ENCODE data around the gene SLC22A13.

SLC22A13 gene, protein sequence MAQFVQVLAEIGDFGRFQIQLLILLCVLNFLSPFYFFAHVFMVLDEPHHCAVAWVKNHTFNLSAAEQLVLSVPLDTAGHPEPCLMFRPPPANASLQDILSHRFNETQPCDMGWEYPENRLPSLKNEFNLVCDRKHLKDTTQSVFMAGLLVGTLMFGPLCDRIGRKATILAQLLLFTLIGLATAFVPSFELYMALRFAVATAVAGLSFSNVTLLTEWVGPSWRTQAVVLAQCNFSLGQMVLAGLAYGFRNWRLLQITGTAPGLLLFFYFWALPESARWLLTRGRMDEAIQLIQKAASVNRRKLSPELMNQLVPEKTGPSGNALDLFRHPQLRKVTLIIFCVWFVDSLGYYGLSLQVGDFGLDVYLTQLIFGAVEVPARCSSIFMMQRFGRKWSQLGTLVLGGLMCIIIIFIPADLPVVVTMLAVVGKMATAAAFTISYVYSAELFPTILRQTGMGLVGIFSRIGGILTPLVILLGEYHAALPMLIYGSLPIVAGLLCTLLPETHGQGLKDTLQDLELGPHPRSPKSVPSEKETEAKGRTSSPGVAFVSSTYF

DNA sequence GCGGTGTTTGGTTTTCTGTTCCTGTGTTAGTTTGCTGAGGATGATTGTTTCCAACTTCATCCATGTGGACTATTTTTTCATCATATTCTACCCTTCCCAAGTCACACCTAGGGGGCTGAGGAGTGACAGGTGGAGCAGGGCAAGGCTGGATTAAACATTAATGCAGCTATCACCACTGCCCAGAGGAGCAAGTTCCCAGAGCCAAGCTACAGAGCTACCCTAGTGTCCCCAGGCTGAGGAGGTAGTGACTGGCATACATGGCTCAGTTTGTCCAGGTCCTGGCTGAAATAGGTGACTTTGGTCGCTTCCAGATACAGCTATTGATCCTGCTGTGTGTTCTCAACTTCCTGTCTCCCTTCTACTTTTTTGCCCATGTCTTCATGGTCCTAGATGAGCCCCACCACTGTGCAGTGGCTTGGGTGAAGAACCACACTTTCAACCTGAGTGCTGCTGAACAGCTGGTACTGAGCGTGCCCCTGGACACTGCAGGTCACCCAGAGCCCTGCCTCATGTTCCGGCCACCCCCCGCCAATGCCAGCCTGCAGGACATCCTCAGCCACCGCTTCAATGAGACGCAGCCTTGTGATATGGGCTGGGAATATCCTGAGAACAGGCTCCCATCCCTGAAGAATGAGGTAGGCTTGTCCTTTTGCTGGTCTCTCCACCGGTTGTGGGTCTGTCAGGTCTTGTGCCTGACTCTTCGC is at the start of gene SLC22A13:
TSS of gene SLC22A13 (plus strand) at position 209 of the 704 bp plus-strand sequence. CDS start at position 258, 49 bp downstream.
- TF ChIP-seq, protein P1, sequence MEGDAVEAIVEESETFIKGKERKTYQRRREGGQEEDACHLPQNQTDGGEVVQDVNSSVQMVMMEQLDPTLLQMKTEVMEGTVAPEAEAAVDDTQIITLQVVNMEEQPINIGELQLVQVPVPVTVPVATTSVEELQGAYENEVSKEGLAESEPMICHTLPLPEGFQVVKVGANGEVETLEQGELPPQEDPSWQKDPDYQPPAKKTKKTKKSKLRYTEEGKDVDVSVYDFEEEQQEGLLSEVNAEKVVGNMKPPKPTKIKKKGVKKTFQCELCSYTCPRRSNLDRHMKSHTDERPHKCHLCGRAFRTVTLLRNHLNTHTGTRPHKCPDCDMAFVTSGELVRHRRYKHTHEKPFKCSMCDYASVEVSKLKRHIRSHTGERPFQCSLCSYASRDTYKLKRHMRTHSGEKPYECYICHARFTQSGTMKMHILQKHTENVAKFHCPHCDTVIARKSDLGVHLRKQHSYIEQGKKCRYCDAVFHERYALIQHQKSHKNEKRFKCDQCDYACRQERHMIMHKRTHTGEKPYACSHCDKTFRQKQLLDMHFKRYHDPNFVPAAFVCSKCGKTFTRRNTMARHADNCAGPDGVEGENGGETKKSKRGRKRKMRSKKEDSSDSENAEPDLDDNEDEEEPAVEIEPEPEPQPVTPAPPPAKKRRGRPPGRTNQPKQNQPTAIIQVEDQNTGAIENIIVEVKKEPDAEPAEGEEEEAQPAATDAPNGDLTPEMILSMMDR (IDR thresholded peaks at IDR 0.05; ENCODE audit: insufficient read depth, low read depth, low read length, missing control alignments) = no peak
- no peak for DNase-seq (ENCODE audit: low read depth)
- no peak within 1 kb of the TSS for H3K4me3 ChIP-seq (ENCODE audit: low read length)

DNA sequence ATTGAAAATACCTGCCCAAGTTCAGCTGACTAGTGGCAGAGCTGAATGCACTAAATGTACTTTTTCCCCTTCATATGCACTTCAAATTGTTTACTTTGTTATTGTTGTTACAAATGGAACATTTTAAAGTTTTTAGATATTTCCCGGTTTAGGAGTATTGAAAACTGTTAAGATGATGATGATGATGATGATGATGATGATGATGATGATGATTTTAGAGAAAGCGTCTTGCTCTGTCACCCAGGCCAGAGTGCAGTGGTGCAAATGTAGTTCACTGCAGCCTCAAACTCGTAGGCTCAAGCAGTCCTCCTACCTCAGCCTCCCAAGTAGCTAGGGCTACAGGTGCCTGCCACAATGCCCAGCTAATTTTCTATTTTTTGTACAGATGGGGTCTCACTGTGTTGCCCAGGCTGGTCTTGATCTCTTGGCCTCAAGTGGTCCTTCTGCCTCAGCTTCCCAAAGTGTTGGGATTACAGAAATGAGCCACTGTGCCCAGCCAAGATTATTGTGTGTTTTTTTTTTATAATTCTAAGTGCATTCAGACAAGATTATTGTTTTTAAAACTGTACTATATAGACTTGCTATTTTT is 45.9 kb upstream of the SLC22A13 start:
- TF ChIP-seq, protein P1 (IDR thresholded peaks at IDR 0.05; ENCODE audit: insufficient read depth, low read depth, low read length, missing control alignments) = no peak
- H3K4me3 ChIP-seq (ENCODE audit: low read length) = no peak overlapping the region
- no peak for DNase-seq (ENCODE audit: low read depth)

DNA sequence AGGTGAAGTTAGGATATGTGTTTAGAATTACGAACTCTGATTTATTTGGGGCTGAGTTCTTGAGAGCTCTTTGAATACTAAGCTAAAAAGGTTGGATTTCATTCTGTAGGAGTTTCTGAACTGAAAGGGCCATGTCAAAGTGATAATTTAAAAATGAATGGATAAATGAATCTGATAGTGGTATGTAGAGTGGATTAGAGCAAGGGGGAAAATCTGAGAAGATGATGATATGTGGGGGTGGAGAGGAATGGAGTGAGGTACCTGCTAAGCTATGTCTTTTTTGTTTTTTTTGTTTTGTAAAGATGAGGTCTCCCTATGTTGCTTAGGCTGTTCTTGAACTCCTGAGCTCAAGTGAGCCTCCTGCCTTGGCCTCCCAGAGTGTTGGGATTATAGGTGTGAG is 44.6 kb upstream of the SLC22A13 start:
- TF ChIP-seq, protein P1 (IDR thresholded peaks at IDR 0.05; ENCODE audit: insufficient read depth, low read depth, low read length, missing control alignments) = no peak
- H3K4me3 ChIP-seq (ENCODE audit: low read length) = no peak overlapping the region
- no peak for DNase-seq (ENCODE audit: low read depth)

DNA sequence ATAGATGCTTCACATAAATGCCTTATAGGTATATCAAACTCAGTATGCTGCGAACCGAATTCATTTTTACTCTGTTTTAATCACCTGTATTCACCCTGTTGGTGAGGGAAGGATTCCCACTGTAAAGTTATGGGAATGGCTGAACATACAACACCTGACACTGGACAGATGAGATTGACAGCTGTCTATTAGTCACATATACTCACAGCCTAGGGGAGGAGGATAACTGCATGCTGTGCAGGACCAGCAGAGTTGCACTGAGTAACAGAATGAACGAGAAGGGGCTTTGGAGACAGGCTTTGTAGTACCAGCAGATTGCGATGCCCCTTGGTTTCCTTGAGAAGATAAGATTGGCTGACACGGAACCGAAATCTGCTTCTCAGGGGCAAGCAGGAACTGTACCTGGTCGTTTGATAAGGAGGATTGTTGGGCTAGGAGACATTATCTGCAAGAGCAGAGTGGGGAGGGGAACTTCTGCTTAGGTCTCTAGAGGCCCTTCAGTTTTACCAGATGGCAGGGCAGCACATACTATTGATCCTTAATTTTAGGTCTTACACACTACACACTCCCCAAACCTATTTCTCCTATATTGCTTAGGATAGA is 43.5 kb upstream of the SLC22A13 start:
- no peak for DNase-seq (ENCODE audit: low read depth)
- H3K4me3 ChIP-seq (ENCODE audit: low read length) = no peak overlapping the region
- TF ChIP-seq, protein P1 (IDR thresholded peaks at IDR 0.05; ENCODE audit: insufficient read depth, low read depth, low read length, missing control alignments) = no peak

DNA sequence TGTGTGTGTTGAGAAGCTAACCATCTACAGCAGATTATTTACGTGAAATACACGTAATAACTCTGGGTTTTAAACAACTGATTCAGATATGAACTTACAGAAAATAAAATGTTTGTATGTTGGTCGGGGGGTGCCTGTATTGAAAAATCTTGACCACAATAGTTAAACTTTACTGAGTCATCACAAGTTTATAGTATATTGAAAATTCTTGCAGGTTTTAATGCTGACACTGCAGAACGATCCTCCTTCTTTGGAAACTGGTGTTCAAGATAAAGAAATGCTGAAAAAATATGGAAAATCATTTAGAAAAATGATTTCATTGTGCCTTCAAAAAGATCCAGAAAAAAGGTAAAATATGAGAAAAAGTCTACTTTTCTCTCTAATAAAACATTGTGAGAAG is 41.3 kb upstream of the SLC22A13 start:
- TF ChIP-seq, protein P1 (IDR thresholded peaks at IDR 0.05; ENCODE audit: insufficient read depth, low read depth, low read length, missing control alignments) = no peak
- no peak overlapping the region for H3K4me3 ChIP-seq (ENCODE audit: low read length)
- DNase-seq (ENCODE audit: low read depth) = no peak

DNA sequence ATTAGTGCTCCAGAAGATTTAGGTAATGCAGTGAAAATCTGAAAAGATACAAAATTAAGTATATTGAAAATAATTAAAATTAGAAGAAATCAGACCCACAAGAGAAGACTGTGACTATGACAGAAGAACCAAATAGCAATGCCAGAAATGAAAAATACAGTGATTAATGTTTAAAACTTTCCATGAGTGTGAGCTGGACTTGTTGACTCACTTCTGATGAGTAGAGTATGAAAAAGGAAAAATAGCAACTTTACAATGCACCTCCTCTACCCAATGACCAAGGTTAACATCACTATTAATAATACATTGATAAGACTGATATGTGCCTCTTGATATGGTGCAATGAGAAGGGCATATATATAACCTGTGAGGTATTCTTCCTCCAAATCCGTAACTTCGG is 39.3 kb upstream of the SLC22A13 start:
- DNase-seq (ENCODE audit: low read depth) = peak; percentile 59
- no peak overlapping the region for H3K4me3 ChIP-seq (ENCODE audit: low read length)
- TF ChIP-seq, protein P1 (IDR thresholded peaks at IDR 0.05; ENCODE audit: insufficient read depth, low read depth, low read length, missing control alignments) = no peak
